ENCODE data around the gene CTNNAL1. TPM values are rescaled to one million over a fixed set of nuclear protein-coding genes. Genes with fewer than 3 reads are reported as not detected.

The CTNNAL1 gene
- total and polyA plus RNA-seq, 10 donors, result 14.6 to 43.2 (median 36.3) TPM

DNA sequence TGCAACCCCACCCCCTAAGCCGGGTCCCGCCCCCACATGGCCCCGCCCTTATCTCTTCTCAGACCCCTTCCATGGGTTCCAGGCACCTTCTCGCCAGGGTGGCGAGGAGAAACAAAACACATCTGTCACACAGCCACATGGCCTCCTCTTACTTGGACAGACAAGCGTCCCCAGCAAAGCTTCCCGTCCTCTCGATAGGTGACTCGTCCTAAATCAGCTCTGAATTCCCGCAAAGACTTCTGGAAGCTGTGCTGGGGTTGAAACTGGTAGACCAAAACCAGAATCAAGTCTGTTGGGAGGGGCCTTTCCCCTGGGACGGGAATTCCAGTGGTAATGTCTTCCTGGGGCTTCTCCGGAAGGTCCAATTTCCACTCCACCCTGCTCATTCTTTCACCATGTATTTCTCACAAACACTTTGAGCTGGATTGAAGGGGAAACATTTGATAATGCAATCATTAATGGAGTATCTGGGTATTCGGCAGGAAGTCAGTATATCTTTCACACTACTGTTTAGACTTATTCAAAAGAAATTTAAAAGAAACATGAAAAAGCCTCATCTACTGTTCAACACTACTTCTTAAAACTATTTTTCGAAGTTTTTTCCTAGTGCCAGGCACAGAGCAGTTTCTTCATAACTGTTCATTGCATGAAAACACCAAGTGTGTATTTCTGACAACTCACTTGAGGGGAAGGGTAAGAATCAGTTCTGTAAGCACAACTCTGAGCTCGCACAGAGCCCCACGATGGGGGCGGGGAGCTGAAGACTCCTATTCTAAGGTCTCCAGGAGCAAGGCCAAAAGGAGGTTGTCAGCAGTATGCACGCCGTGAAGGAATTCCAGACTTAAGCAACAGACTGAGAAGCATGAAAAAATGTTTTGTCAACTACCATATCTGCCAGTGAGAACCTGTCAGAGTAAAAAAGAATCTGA, 644 bp upstream of the CTNNAL1 start:
- Histone ChIP-seq H3K9me3 (no peaks in the 10 kb centered on the region), H3K36me3 (peaks cover 0 to under 1% (median 0%) of the 10 kb centered on the region in 6 donors), H3K4me3 (peak overlapping the region in 7 of 8 donors; percentile 73 to 82 (median 80)), H3K4me1 (peaks cover 7 to 55% (median 33%) of the 10 kb centered on the region in 6 donors), H3K27me3 (replicated peaks in 1 of 7) (peaks cover 0 to 4% (median 0%) of the 10 kb centered on the region in 7 donors), H3K27ac (peak overlapping the region; percentile 84 to 91 (median 88))
- TF ChIP-seq POLR2AphosphoS5 (IDR thresholded peaks at IDR 0.05) (no peak), POLR2A (IDR thresholded peaks at IDR 0.05) (no peak)
- TF ChIP-seq, protein P1, sequence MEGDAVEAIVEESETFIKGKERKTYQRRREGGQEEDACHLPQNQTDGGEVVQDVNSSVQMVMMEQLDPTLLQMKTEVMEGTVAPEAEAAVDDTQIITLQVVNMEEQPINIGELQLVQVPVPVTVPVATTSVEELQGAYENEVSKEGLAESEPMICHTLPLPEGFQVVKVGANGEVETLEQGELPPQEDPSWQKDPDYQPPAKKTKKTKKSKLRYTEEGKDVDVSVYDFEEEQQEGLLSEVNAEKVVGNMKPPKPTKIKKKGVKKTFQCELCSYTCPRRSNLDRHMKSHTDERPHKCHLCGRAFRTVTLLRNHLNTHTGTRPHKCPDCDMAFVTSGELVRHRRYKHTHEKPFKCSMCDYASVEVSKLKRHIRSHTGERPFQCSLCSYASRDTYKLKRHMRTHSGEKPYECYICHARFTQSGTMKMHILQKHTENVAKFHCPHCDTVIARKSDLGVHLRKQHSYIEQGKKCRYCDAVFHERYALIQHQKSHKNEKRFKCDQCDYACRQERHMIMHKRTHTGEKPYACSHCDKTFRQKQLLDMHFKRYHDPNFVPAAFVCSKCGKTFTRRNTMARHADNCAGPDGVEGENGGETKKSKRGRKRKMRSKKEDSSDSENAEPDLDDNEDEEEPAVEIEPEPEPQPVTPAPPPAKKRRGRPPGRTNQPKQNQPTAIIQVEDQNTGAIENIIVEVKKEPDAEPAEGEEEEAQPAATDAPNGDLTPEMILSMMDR (IDR thresholded peaks at IDR 0.05 in 8 of 11, conservative IDR thresholded peaks at IDR 0.05 in 3 of 11), result no peak
- DNase-seq, result peak; percentile 74
- intact Hi-C loops (cut with DNase I; ENCODE audit: low total_unique reads), result loop anchor here (10.0 kb wide), 1 partner anchor 79 kb away; the partner anchor contains the start of genes ABITRAM and ELP1
- 33 to 48% (median 36%) methylated on average over 13 to 19 of the region's 19 CpGs for WGBS, 5 donors

DNA sequence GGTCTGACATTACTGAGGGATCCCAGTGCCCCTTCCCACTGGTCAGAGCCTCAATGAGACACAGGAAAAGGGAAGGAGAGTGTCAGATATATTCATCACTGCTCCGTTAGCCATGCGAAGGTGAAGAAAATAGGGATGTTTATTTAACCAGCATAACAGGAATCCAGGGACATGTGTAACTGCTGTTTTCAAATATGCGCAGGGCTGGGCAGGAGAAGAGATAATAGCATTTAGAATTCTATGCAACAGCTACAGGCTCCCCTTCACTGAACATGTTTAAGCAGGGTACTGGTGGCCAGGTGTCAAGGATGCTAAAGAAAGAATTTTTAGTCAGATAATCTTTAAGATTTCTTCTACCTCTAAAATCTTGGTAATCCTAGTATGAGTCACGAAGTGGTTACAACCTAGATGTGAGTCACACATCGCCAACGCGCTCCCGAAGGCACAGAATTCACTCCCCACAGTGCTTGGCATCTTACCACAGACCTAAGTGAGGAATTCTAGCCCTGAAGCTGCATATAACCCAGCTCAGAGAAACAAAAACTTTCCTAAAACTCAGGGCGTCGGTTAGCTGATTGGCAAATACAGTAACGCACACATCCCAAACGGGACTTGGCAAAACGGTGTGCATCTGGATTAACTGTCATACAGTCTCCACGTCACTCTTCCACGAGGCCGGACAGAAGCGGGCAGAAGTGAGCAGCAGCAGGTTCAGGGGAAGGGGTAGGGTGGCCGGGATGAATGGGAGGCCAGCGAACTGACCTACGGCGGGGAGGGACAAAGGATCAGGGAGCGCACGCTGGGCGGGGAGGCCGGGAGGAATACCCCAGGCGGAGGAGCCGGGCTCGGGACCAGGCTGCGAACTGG, 1.1 kb downstream of the CTNNAL1 start:
- no peak for DNase-seq
- intact Hi-C loops (cut with DNase I; ENCODE audit: low total_unique reads), result loop anchor here (10.0 kb wide), 1 partner anchor 77 kb away; the partner anchor contains the start of genes ABITRAM and ELP1
- H3K27ac ChIP-seq, result peak overlapping the region; percentile 84 to 91 (median 88)
- H3K4me3 ChIP-seq, result peak overlapping the region; percentile 73 to 82 (median 78)
- no peaks in the 10 kb centered on the region for H3K36me3 ChIP-seq
- WGBS, 5 donors, result 4 to 9% (median 5%) methylated on average over 27 to 29 of the region's 29 CpGs
- H3K4me1 ChIP-seq, result peaks cover 7 to 51% (median 34%) of the 10 kb centered on the region in 6 donors
- peaks cover 0 to 4% (median 0%) of the 10 kb centered on the region in 7 donors for H3K27me3 ChIP-seq (replicated peaks in 1 of 7)
- TF ChIP-seq, protein P1 (IDR thresholded peaks at IDR 0.05 in 8 of 11, conservative IDR thresholded peaks at IDR 0.05 in 3 of 11), result no peak
- TF ChIP-seq POLR2A (IDR thresholded peaks at IDR 0.05), result no peak
- peak in 2 of 3 donors; percentile 7 to 18 for TF ChIP-seq POLR2AphosphoS5 (IDR thresholded peaks at IDR 0.05)
- H3K9me3 ChIP-seq, result no peaks in the 10 kb centered on the region

DNA sequence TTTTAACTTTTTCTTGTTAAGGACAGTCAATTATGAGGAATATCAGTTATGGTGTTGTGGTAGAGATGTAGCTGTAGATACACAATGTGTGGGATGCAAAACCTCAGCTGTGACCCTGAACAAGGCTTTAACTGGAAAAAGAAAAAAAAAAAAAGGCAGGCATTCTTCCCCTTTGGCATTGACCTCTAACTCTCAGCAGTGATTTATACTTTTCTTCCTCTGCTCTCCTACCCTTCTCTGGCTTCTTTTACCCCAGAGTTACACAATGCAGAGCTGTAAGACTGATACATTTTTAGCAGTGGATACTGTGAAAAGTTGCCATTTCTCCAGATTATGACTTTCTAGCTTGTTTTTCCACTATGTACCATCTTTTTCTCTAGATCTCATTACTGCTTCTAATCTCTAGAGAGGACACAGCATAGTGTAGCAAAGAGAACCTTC, 2.0 kb downstream of the CTNNAL1 start:
- H3K9me3 ChIP-seq, result no peaks in the 10 kb centered on the region
- no peaks in the 10 kb centered on the region for H3K36me3 ChIP-seq
- TF ChIP-seq POLR2A (IDR thresholded peaks at IDR 0.05) (no peak), POLR2AphosphoS5 (IDR thresholded peaks at IDR 0.05) (no peak)
- TF ChIP-seq, protein P1 (IDR thresholded peaks at IDR 0.05 in 8 of 11, conservative IDR thresholded peaks at IDR 0.05 in 3 of 11), result no peak
- intact Hi-C loops (cut with DNase I; ENCODE audit: low total_unique reads), result loop anchor here (10.0 kb wide), 1 partner anchor 76 kb away; the partner anchor contains the start of genes ABITRAM and ELP1
- peak overlapping the region in 7 of 8 donors; percentile 85 to 91 (median 88) for H3K27ac ChIP-seq
- H3K4me3 ChIP-seq, result peak overlapping the region in 5 of 8 donors; percentile 73 to 82 (median 77)
- DNase-seq, result no peak
- peaks cover 0 to 4% (median 0%) of the 10 kb centered on the region in 7 donors for H3K27me3 ChIP-seq (replicated peaks in 1 of 7)
- H3K4me1 ChIP-seq, result peaks cover 7 to 55% (median 36%) of the 10 kb centered on the region in 6 donors

Measured in spleen (tissue), 11 donors.